ENCODE data around the gene ATP1A2.

ATP1A2 gene

GRCh38 chr1:160078512-160079195, 36.9 kb upstream of the ATP1A2 start:
- no peak for TF ChIP-seq POLR2A (IDR thresholded peaks at IDR 0.05; ENCODE audit: low read depth, low read length)
- no peak for TF ChIP-seq TAF1 (IDR thresholded peaks at IDR 0.05; ENCODE audit: borderline replicate concordance, low read depth, low read length)
- TF ChIP-seq POLR2AphosphoS5 (IDR thresholded peaks at IDR 0.05; ENCODE audit: low read depth, low read length): no peak
- DNase-seq (ENCODE audit: insufficient read length) (peak; percentile 56), FAIRE-seq (no peak)

GRCh38 chr1:160079448-160079847, 36.1 kb upstream of the ATP1A2 start:
- no peak for FAIRE-seq
- TF ChIP-seq POLR2AphosphoS5 (IDR thresholded peaks at IDR 0.05; ENCODE audit: low read depth, low read length): no peak
- no peak for TF ChIP-seq POLR2A (IDR thresholded peaks at IDR 0.05; ENCODE audit: low read depth, low read length)
- no peak for TF ChIP-seq TAF1 (IDR thresholded peaks at IDR 0.05; ENCODE audit: borderline replicate concordance, low read depth, low read length)
- no peak for DNase-seq (ENCODE audit: insufficient read length)

DNA sequence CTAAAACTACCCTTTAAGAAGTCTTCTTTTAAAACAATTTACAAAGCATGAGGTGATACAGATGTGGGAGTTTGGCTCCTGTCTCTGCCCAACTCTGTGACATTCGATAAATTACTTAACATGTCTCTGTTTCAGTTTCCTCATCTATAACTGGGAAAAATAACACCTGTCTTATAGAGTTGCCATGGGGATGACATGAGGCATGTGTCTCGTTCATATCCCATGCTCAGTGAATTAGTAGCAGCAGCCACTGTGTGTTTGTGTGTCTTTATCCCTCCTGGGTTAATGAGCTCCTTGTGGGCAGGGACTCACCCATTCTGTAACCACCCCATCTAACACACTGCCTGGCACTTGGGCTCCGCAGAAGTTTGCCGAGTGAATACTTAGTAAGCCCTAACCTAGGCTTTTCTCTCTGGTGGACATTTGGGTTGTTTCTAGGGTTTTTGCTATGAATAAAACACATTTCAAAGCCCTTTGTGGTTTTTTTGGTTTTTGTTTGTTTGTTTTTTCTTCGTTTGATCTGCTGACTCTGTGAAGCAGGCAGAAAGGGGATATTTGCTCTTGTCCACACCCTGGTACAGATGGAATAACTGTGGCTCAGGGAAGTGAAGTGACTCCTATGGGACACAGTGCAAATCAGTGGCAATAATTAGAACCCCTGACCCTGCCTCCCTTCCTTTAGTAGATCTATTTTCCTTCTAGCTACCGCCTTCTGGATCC, 35.0 kb upstream of the ATP1A2 start:
- DNase-seq (ENCODE audit: insufficient read length) (no peak), FAIRE-seq (no peak)
- TF ChIP-seq POLR2AphosphoS5 (IDR thresholded peaks at IDR 0.05; ENCODE audit: low read depth, low read length) (no peak), TAF1 (IDR thresholded peaks at IDR 0.05; ENCODE audit: borderline replicate concordance, low read depth, low read length) (no peak), POLR2A (IDR thresholded peaks at IDR 0.05; ENCODE audit: low read depth, low read length) (no peak)

- DNase-seq (ENCODE audit: insufficient read length) (no peak), FAIRE-seq (no peak)
- TF ChIP-seq TAF1 (IDR thresholded peaks at IDR 0.05; ENCODE audit: borderline replicate concordance, low read depth, low read length) (no peak), POLR2A (IDR thresholded peaks at IDR 0.05; ENCODE audit: low read depth, low read length) (no peak), POLR2AphosphoS5 (IDR thresholded peaks at IDR 0.05; ENCODE audit: low read depth, low read length) (no peak)
Measured at GRCh38 chr1:160081261-160081936, 34.2 kb upstream of the ATP1A2 start, which contains the start of gene KCNJ9. TSS of gene KCNJ9 (plus strand) at chr1:160081538. CDS start at chr1:160084031, 2,493 bp downstream.

DNA sequence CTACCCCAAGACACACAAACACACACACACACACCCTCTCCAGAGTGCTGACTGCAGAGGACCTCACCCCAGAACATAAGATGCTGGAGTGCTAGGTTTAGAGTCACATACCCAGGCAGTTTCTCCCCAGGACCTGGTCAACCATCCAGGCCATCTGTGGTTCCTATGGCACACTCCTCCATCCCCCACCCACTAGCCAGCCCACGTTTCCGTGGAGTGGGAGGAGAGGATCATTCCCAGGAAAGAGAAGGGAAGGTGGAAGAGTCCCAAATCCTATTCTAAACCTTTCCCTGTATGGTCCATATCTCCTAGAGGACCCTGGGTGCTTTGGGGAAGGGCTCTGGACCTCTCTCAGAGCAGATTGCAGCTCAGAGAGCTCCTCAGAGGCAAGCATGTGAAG, 33.1 kb upstream of the ATP1A2 start:
- FAIRE-seq: no peak
- TF ChIP-seq POLR2A (IDR thresholded peaks at IDR 0.05; ENCODE audit: low read depth, low read length) (no peak), TAF1 (IDR thresholded peaks at IDR 0.05; ENCODE audit: borderline replicate concordance, low read depth, low read length) (no peak), POLR2AphosphoS5 (IDR thresholded peaks at IDR 0.05; ENCODE audit: low read depth, low read length) (no peak)
- no peak for DNase-seq (ENCODE audit: insufficient read length)

DNA sequence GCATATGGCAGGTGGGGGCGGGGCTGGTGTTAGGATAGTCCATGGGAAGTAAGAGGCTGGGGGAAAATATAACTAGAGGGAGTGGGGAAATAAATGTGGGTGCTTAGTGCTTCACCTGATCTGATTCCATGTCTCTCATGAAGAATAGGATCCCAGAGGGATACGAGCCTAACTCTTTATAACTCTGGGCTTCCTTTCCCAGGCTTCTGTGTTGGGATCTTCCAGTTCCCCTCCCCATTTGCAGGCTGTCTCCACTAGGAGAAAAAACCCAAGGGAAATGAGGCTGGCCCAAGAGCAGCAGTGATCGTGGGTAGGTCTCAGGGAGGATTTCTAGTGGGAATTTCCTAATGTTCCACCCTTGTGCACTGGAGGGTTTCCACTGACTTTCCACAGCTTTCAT, 32.6 kb upstream of the ATP1A2 start:
- TF ChIP-seq POLR2AphosphoS5 (IDR thresholded peaks at IDR 0.05; ENCODE audit: low read depth, low read length) (no peak), POLR2A (IDR thresholded peaks at IDR 0.05; ENCODE audit: low read depth, low read length) (no peak), TAF1 (IDR thresholded peaks at IDR 0.05; ENCODE audit: borderline replicate concordance, low read depth, low read length) (no peak)
- no peak for FAIRE-seq
- DNase-seq (ENCODE audit: insufficient read length): no peak

DNA sequence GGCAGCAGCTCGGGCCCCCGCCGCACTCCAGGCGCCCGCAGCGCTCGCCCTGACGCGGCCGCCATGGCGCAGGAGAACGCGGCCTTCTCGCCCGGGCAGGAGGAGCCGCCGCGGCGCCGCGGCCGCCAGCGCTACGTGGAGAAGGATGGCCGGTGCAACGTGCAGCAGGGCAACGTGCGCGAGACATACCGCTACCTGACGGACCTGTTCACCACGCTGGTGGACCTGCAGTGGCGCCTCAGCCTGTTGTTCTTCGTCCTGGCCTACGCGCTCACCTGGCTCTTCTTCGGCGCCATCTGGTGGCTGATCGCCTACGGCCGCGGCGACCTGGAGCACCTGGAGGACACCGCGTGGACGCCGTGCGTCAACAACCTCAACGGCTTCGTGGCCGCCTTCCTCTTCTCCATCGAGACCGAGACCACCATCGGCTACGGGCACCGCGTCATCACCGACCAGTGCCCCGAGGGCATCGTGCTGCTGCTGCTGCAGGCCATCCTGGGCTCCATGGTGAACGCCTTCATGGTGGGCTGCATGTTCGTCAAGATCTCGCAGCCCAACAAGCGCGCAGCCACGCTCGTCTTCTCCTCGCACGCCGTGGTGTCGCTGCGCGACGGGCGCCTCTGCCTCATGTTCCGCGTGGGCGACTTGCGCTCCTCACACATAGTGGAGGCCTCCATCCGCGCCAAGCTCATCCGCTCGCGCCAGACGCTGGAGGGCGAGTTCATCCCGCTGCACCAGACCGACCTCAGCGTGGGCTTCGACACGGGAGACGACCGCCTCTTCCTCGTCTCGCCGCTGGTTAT, 31.4 kb upstream of the ATP1A2 start:
- peak; percentile 88 for FAIRE-seq
- peak; percentile 78 for DNase-seq (ENCODE audit: insufficient read length)
- no peak for TF ChIP-seq TAF1 (IDR thresholded peaks at IDR 0.05; ENCODE audit: borderline replicate concordance, low read depth, low read length)
- TF ChIP-seq POLR2A (IDR thresholded peaks at IDR 0.05; ENCODE audit: low read depth, low read length): no peak
- TF ChIP-seq POLR2AphosphoS5 (IDR thresholded peaks at IDR 0.05; ENCODE audit: low read depth, low read length): no peak

- no peak for FAIRE-seq
- no peak for DNase-seq (ENCODE audit: insufficient read length)
- no peak for TF ChIP-seq POLR2AphosphoS5 (IDR thresholded peaks at IDR 0.05; ENCODE audit: low read depth, low read length)
- no peak for TF ChIP-seq TAF1 (IDR thresholded peaks at IDR 0.05; ENCODE audit: borderline replicate concordance, low read depth, low read length)
- no peak for TF ChIP-seq POLR2A (IDR thresholded peaks at IDR 0.05; ENCODE audit: low read depth, low read length)
Measured at GRCh38 chr1:160084771-160085321, 30.7 kb upstream of the ATP1A2 start.

DNA sequence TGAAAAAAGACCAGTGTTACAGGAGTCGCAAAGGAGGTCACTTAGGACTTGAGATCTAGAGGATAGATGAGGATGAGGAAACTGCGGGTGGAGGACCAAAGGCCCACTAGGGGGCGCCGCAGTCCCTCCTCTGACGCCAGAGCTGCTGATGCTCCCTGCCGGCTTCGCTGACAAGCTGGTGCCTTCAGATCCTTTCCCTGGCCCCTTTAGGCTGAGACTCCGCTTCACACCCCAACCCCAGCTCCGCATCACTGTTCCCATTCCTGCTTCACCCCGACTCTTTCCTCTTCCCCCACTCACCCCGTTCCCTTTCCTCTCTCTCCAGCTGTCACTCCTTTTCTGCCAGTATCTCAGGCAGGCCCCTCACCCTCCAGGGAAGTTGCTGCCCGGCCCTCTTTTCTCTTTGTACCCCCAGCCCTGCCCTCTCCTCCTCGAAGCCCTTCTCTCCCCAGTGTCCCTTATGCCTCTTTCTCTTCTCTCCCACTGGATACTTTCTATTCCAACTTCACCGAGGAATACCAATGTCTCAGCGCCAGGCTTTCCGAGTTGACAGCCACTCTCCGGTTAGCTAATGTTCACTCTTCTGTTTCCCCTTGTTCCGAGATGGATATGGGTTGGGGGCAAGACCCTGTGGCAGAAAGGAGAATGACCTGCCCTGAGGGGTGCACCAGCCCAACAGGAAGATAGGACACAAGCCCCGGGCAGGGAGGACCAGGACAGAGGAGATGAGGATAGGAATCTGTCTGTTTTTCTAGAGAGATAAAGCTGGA, 29.7 kb upstream of the ATP1A2 start:
- FAIRE-seq: peak; percentile 89
- peak; percentile 90 for DNase-seq (ENCODE audit: insufficient read length)

GRCh38 chr1:160086456-160086892, 29.1 kb upstream of the ATP1A2 start:
- no peak for TF ChIP-seq POLR2A (IDR thresholded peaks at IDR 0.05; ENCODE audit: low read depth, low read length)
- no peak for TF ChIP-seq POLR2AphosphoS5 (IDR thresholded peaks at IDR 0.05; ENCODE audit: low read depth, low read length)
- TF ChIP-seq TAF1 (IDR thresholded peaks at IDR 0.05; ENCODE audit: borderline replicate concordance, low read depth, low read length): no peak
- no peak for FAIRE-seq
- DNase-seq (ENCODE audit: insufficient read length): no peak

More for the DNA sequence above, 29.7 kb upstream of the ATP1A2 start:
- TF ChIP-seq POLR2AphosphoS5 (IDR thresholded peaks at IDR 0.05; ENCODE audit: low read depth, low read length): no peak
- TF ChIP-seq TAF1 (IDR thresholded peaks at IDR 0.05; ENCODE audit: borderline replicate concordance, low read depth, low read length): no peak
- TF ChIP-seq POLR2A (IDR thresholded peaks at IDR 0.05; ENCODE audit: low read depth, low read length): no peak
